ENCODE measurements around the gene SLC39A10.

DNA sequence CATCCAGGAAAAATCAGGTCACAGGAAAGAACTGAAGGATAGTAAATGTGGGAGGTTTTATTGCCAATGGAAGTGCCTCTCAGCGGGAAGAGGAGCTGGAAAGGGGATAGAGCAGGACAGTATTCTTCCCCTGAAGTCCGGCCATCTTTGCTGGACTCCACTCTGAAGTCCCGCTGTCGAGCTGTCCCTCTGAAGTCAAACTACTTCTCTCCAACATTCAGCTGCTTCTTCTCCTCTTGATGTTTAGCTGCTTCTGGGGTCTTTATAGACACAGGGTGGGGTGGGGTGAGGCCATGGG, 23.5 kb upstream of the SLC39A10 start:
- TF ChIP-seq, protein P1, sequence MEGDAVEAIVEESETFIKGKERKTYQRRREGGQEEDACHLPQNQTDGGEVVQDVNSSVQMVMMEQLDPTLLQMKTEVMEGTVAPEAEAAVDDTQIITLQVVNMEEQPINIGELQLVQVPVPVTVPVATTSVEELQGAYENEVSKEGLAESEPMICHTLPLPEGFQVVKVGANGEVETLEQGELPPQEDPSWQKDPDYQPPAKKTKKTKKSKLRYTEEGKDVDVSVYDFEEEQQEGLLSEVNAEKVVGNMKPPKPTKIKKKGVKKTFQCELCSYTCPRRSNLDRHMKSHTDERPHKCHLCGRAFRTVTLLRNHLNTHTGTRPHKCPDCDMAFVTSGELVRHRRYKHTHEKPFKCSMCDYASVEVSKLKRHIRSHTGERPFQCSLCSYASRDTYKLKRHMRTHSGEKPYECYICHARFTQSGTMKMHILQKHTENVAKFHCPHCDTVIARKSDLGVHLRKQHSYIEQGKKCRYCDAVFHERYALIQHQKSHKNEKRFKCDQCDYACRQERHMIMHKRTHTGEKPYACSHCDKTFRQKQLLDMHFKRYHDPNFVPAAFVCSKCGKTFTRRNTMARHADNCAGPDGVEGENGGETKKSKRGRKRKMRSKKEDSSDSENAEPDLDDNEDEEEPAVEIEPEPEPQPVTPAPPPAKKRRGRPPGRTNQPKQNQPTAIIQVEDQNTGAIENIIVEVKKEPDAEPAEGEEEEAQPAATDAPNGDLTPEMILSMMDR (IDR thresholded peaks at IDR 0.05), result no peak
- no peak for TF ChIP-seq EP300 (IDR thresholded peaks at IDR 0.05)

Measured in ovary (tissue), 3 donors.